ENCODE data around the gene LDAH.
"Not testable (repeated sequence)": the region's sequence is repeated elsewhere in the genome, so short reads cannot be mapped to it uniquely, and the experiment has no call there.

Gene LDAH

GRCh38 chr2:20717641-20718040, 105.3 kb downstream of the LDAH start:
- no peak for DNase-seq

- DNase-seq, result not testable (repeated sequence)
These were observed 106.7 kb downstream of the LDAH start for GRCh38 chr2:20716164-20716563.

- DNase-seq, result not testable (repeated sequence)
These were observed 108.5 kb downstream of the LDAH start for GRCh38 chr2:20714412-20714811.

GRCh38 chr2:20713585-20713984, 109.3 kb downstream of the LDAH start:
- DNase-seq, result not testable (repeated sequence)

GRCh38 chr2:20711641-20712040, 111.3 kb downstream of the LDAH start:
- DNase-seq, result not testable (repeated sequence)

GRCh38 chr2:20707601-20708000, 115.3 kb downstream of the LDAH start:
- DNase-seq, result no peak

- DNase-seq, result no peak
These were observed 116.1 kb downstream of the LDAH start for GRCh38 chr2:20706786-20707185.

- no peak for DNase-seq
These were observed 116.7 kb downstream of the LDAH start for GRCh38 chr2:20706217-20706616.

- DNase-seq, result no peak
These were observed 118.0 kb downstream of the LDAH start for GRCh38 chr2:20704886-20705285.

- DNase-seq, result no peak
These were observed 120.3 kb downstream of the LDAH start for GRCh38 chr2:20702563-20702962.

GRCh38 chr2:20698916-20699613, 123.8 kb downstream of the LDAH start:
- DNase-seq, result no peak

GRCh38 chr2:20697322-20697934, 125.5 kb downstream of the LDAH start:
- no peak for DNase-seq

GRCh38 chr2:20696366-20696765, 126.5 kb downstream of the LDAH start:
- DNase-seq, result no peak

GRCh38 chr2:20693317-20693716, 129.6 kb downstream of the LDAH start:
- DNase-seq, result no peak

- no peak for DNase-seq
These were observed 130.8 kb downstream of the LDAH start for GRCh38 chr2:20692081-20692480.

- no peak for DNase-seq
These were observed 131.7 kb downstream of the LDAH start for GRCh38 chr2:20691076-20691734.

- DNase-seq, result no peak
These were observed 133.3 kb downstream of the LDAH start for GRCh38 chr2:20689428-20690264.

- DNase-seq, result no peak
These were observed 135.6 kb downstream of the LDAH start for GRCh38 chr2:20687260-20687832.

GRCh38 chr2:20684581-20685063, 138.3 kb downstream of the LDAH start:
- no peak for DNase-seq

GRCh38 chr2:20682167-20682920, 140.6 kb downstream of the LDAH start:
- no peak for DNase-seq

- DNase-seq, result no peak
These were observed 142.0 kb downstream of the LDAH start for GRCh38 chr2:20680744-20681375.

Measured in NCI-H187 treated with DMSO at 0.1 percent for 48 hours (cell line).